Body of pancreas (tissue), 4 donors: Measurements from ENCODE around the gene EPB41. TPM values are rescaled to one million over a fixed set of nuclear protein-coding genes. Genes with fewer than 3 reads are reported as not detected.

Source experiments
- ATAC-seq: fragments of 150-250 bp; one replicate; pipeline ENCODE4 v1.9.1; 2016
- DNase-seq, 4 donors: peaks; one replicate each; pipeline ENCODE4 v3.0.0-alpha.2; 2019
- H3K27ac ChIP-seq, 4 donors: fragments of 200-600 bp; sonication (generic); 1 replicate in 3 of 4; 2 replicates in 1 of 4; pipeline versions ENCODE4 v1.5.1 to v1.6.1; 2016 to 2019; ENCODE audit warnings: mild to moderate bottlenecking in 1 of 4, mixed read lengths in 1 of 4, moderate library complexity in 1 of 4
- H3K27me3 ChIP-seq, 2 donors: fragments of 200-600 bp; sonication (generic); one replicate each; pipeline ENCODE4 v1.6.0; 2016; ENCODE audit warnings: mild to moderate bottlenecking in 1 of 2
- H3K36me3 ChIP-seq, 2 donors: fragments of 200-600 bp; sonication (generic); replicated peaks in 1 of 2; 2 replicates each; pipeline ENCODE4 v1.5.1; 2016; ENCODE audit warnings: low read depth in 2 of 2; ENCODE audit not compliant: insufficient read depth in 1 of 2
- H3K4me1 ChIP-seq: fragments of 200-600 bp; sonication (generic); one replicate; pipeline ENCODE4 v1.6.0; 2016
- H3K4me3 ChIP-seq, 2 donors: fragments of 200-600 bp; sonication (generic); 1 replicate in 1 of 2; 2 replicates in 1 of 2; pipeline ENCODE4 v1.5.1; 2016 to 2019
- H3K9me3 ChIP-seq, 3 donors: fragments of 200-600 bp; sonication (generic); 1 replicate in 2 of 3; 2 replicates in 1 of 3; pipeline ENCODE4 v1.5.1; 2016
- POLR2A ChIP-seq, 3 donors: fragments of 450-650 bp; IDR thresholded peaks; one replicate each; pipeline ENCODE4 v1.6.1; 2016; ENCODE audit warnings: antibody characterized with exemption in 3 of 3, mild to moderate bottlenecking in 2 of 3
- WGBS, 2 donors: methylation state at CpG; one replicate each; pipeline ENCODE4 v1.1.5; 2017; 5-methylcytosine and 5-hydroxymethylcytosine counted together
- intact Hi-C: fragments of 100-400 bp; cut with DNase I; formaldehyde crosslinking; loops from one replicate; pipeline ENCODE4 v1.15.1; 2023
- total RNA-seq, 2 donors: library from RNA; depleted of rRNA; stranded (reverse); fragments of >200 nt; gene quantifications; one replicate each; pipeline ENCODE4 v1.1.0, GENCODE V29; 2016
- TF ChIP-seq, protein P1 (sequence below), 7 experiments: fragments of 450-650 bp in 4 of 7; fragments of 200-600 bp in 3 of 7; sonication (generic) in 3 of 7; IDR thresholded peaks; one replicate each; pipeline ENCODE4 v1.5.1; 2016 to 2019; ENCODE audit warnings: antibody characterized with exemption in 7 of 7

EPB41 gene
- total RNA-seq, 2 donors from 2014 or later = 45.8 to 54.7 TPM

- H3K4me3 ChIP-seq = no peak overlapping the region
- H3K27me3 ChIP-seq = no peaks in the 10 kb centered on the region
- ATAC-seq = no peak
- H3K36me3 ChIP-seq = no peaks in the 10 kb centered on the region
- H3K27ac ChIP-seq = no peak overlapping the region
- TF ChIP-seq, protein P1, sequence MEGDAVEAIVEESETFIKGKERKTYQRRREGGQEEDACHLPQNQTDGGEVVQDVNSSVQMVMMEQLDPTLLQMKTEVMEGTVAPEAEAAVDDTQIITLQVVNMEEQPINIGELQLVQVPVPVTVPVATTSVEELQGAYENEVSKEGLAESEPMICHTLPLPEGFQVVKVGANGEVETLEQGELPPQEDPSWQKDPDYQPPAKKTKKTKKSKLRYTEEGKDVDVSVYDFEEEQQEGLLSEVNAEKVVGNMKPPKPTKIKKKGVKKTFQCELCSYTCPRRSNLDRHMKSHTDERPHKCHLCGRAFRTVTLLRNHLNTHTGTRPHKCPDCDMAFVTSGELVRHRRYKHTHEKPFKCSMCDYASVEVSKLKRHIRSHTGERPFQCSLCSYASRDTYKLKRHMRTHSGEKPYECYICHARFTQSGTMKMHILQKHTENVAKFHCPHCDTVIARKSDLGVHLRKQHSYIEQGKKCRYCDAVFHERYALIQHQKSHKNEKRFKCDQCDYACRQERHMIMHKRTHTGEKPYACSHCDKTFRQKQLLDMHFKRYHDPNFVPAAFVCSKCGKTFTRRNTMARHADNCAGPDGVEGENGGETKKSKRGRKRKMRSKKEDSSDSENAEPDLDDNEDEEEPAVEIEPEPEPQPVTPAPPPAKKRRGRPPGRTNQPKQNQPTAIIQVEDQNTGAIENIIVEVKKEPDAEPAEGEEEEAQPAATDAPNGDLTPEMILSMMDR (IDR thresholded peaks at IDR 0.05) = no peak
- TF ChIP-seq POLR2A (IDR thresholded peaks at IDR 0.05) = no peak
- H3K4me1 ChIP-seq = peaks cover 37% of the 10 kb centered on the region
- 75 to 96% methylated on average over 4 to 5 of the region's 5 CpGs for WGBS, 2 donors
- DNase-seq = no peak
- intact Hi-C loops = no loop called here
- no peaks in the 10 kb centered on the region for H3K9me3 ChIP-seq
Measured at GRCh38 chr1:28889357-28889756, 25.0 kb upstream of the EPB41 start.

DNA sequence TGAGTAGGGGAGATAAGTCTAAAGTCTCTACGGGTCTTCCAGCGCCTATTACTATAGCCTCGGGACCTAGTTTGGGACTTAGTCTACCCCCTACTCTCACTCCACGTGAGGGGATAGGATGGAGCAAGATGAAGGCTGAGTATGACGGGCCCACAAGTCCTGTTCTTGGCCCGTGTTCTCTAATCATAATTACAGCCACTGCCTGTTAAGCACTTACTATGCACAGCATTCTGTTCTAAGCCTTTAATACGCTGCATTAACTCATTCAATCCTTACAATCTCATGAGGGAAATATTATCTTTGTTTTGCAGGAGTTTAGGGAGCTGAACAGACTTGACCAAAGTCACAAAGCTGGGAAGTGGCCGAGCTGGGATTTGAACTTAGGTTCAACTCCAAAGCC is 23.9 kb upstream of the EPB41 start:
- no peak overlapping the region for H3K4me3 ChIP-seq
- ATAC-seq (no peak), DNase-seq (no peak)
- no peaks in the 10 kb centered on the region for H3K27me3 ChIP-seq
- intact Hi-C loops = no loop called here
- H3K36me3 ChIP-seq = no peaks in the 10 kb centered on the region
- WGBS, 2 donors = 83 to 84% methylated on average over 8 of the region's 8 CpGs
- no peak for TF ChIP-seq POLR2A (IDR thresholded peaks at IDR 0.05)
- TF ChIP-seq, protein P1 (IDR thresholded peaks at IDR 0.05) = no peak
- H3K9me3 ChIP-seq = no peaks in the 10 kb centered on the region
- H3K27ac ChIP-seq = no peak overlapping the region
- peaks cover 27% of the 10 kb centered on the region for H3K4me1 ChIP-seq

DNA sequence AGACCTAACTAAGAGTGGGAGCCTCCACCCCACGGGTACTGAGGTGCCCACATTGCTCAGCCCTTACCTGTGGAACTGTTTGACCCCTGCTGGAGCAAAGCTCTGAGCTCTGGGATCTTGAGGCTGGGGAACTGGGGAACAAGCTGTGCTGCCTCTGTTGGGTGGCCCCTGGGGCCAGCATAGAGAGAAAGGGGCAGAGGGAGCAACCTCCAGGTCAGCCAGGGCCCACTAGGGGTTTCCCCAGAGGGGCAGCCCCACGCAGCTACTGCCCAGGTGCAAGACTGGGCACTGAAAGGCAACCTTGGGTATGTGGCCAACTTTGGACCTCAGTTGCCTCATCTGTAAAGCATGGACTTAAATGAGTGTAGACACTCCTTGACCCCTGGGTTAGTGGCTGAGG is 23.5 kb upstream of the EPB41 start:
- intact Hi-C loops = no loop called here

GRCh38 chr1:28891256-28891655 is 23.1 kb upstream of the EPB41 start:
- no peak for ATAC-seq
- no peak for TF ChIP-seq POLR2A (IDR thresholded peaks at IDR 0.05)
- TF ChIP-seq, protein P1 (IDR thresholded peaks at IDR 0.05) = no peak
- 77 to 92% methylated on average over 2 of the region's 2 CpGs for WGBS, 2 donors

More for the DNA sequence above, 23.5 kb upstream of the EPB41 start:
- Histone ChIP-seq H3K27me3 (no peaks in the 10 kb centered on the region), H3K36me3 (no peaks in the 10 kb centered on the region), H3K9me3 (no peaks in the 10 kb centered on the region), H3K4me3 (no peak overlapping the region), H3K4me1 (peaks cover 23% of the 10 kb centered on the region), H3K27ac (no peak overlapping the region)
- TF ChIP-seq, protein P1 (IDR thresholded peaks at IDR 0.05) = no peak
- TF ChIP-seq POLR2A (IDR thresholded peaks at IDR 0.05) = no peak
- 50 to 83% methylated on average over 2 of the region's 2 CpGs for WGBS, 2 donors
- ATAC-seq = no peak
- DNase-seq = no peak

GRCh38 chr1:28893403-28894102 is 20.8 kb upstream of the EPB41 start:
- H3K36me3 ChIP-seq = no peaks in the 10 kb centered on the region
- ATAC-seq (no peak), DNase-seq (no peak)
- H3K4me3 ChIP-seq = no peak overlapping the region
- H3K4me1 ChIP-seq = peaks cover 13% of the 10 kb centered on the region
- no peak overlapping the region for H3K27ac ChIP-seq
- H3K9me3 ChIP-seq = no peaks in the 10 kb centered on the region
- intact Hi-C loops = no loop called here
- TF ChIP-seq, protein P1 (IDR thresholded peaks at IDR 0.05) = no peak
- no peak for TF ChIP-seq POLR2A (IDR thresholded peaks at IDR 0.05)
- WGBS, 2 donors = 66 to 73% methylated on average over 5 to 8 of the region's 8 CpGs
- H3K27me3 ChIP-seq = no peaks in the 10 kb centered on the region

More at GRCh38 chr1:28891256-28891655, 23.1 kb upstream of the EPB41 start:
- H3K4me3 ChIP-seq = no peak overlapping the region
- peaks cover 21% of the 10 kb centered on the region for H3K4me1 ChIP-seq
- intact Hi-C loops = no loop called here
- H3K27me3 ChIP-seq = no peaks in the 10 kb centered on the region
- DNase-seq = no peak
- H3K9me3 ChIP-seq = no peaks in the 10 kb centered on the region
- H3K27ac ChIP-seq = no peak overlapping the region
- H3K36me3 ChIP-seq = no peaks in the 10 kb centered on the region
